ENCODE measurements around the gene CLEC4F. TPM values are rescaled to one million over a fixed set of nuclear protein-coding genes. Genes with fewer than 3 reads are reported as not detected.

CLEC4F gene
- total RNA-seq, 1 experiment from 2014 or later: not detected

- no peaks in the 10 kb centered on the region for H3K9me2 ChIP-seq (ENCODE audit: insufficient read depth)
- H3K79me2 ChIP-seq (ENCODE audit: low read depth): no peaks in the 10 kb centered on the region
- peaks cover 32% of the 10 kb centered on the region; the same call in 1 of the 2 replicates for H3K27me3 ChIP-seq (ENCODE audit: insufficient read depth, low read depth)
- H3K4me1 ChIP-seq (replicated peaks; ENCODE audit: insufficient read depth): no peaks in the 10 kb centered on the region
- H3F3A ChIP-seq (ENCODE audit: insufficient read depth, low read depth): no peaks in the 10 kb centered on the region
- H4K20me1 ChIP-seq (ENCODE audit: insufficient read depth): no peaks in the 10 kb centered on the region
- no peak for TF ChIP-seq EZH2 (IDR thresholded peaks at IDR 0.05; ENCODE audit: low read depth)
- TF ChIP-seq CTCF (conservative IDR thresholded peaks at IDR 0.05): no peak
- H3K9me3 ChIP-seq (ENCODE audit: insufficient read depth, low read depth): no peaks in the 10 kb centered on the region
- DNase-seq: peak in 1 of 2 experiments; percentile 3
- H3K27ac ChIP-seq: no peak within 1 kb of the TSS
- H3K4me2 ChIP-seq: peak within 1 kb of the TSS; percentile 34; the same call in 1 of the 2 replicates
- H3K4me3 ChIP-seq: no peak within 1 kb of the TSS
- intact Hi-C loops (cut with micrococcal nuclease; ENCODE audit: unreplicated experiment): no loop called here
- no peak within 1 kb of the TSS for H2AFZ ChIP-seq
- no TSS peak for BruUV-seq (replicated peaks)
- ChIA-PET POLR2A (ENCODE audit: unreplicated experiment) (no interaction called here), CTCF (interaction anchor here (0.5 kb wide), 1 partner anchor 1422 kb away, joined by 3 read pairs; no protein-coding TSS in a partner anchor)
- H3K36me3 ChIP-seq (ENCODE audit: low read depth): no peaks in the 10 kb centered on the region
Observed at GRCh38 chr2:70767699-70768589, 52.5 kb downstream of the CLEC4F start, which contains the start of gene ADD2. Gene ADD2, minus strand, starts transcription at chr2:70768200. Its CDS starts 61,792 bp downstream, at chr2:70706408.

GRCh38 chr2:70767079-70767698 lies 53.2 kb downstream of the CLEC4F start:
- Histone ChIP-seq H3K36me3 (ENCODE audit: low read depth) (no peaks in the 10 kb centered on the region), H3K4me3 (no peak overlapping the region), H3K4me2 (no peak overlapping the region), H4K20me1 (ENCODE audit: insufficient read depth) (no peaks in the 10 kb centered on the region), H3F3A (ENCODE audit: insufficient read depth, low read depth) (no peaks in the 10 kb centered on the region), H3K27ac (no peak overlapping the region), H3K9me2 (ENCODE audit: insufficient read depth) (no peaks in the 10 kb centered on the region), H3K9me3 (ENCODE audit: insufficient read depth, low read depth) (no peaks in the 10 kb centered on the region), H3K79me2 (ENCODE audit: low read depth) (no peaks in the 10 kb centered on the region), H3K27me3 (ENCODE audit: insufficient read depth, low read depth) (peaks cover 32% of the 10 kb centered on the region; the same call in 1 of the 2 replicates), H3K4me1 (replicated peaks; ENCODE audit: insufficient read depth) (no peaks in the 10 kb centered on the region), H2AFZ (no peak overlapping the region)
- POLR2A ChIA-PET (ENCODE audit: unreplicated experiment): no interaction called here
- TF ChIP-seq EZH2 (IDR thresholded peaks at IDR 0.05; ENCODE audit: low read depth) (no peak), CTCF (conservative IDR thresholded peaks at IDR 0.05) (no peak)
- intact Hi-C loops (cut with micrococcal nuclease; ENCODE audit: unreplicated experiment): no loop called here
- CTCF ChIA-PET: no interaction called here
- BruUV-seq (replicated peaks): no TSS peak
- no peak for DNase-seq

GRCh38 chr2:70766357-70767078 lies 53.9 kb downstream of the CLEC4F start:
- POLR2A ChIA-PET (ENCODE audit: unreplicated experiment): no interaction called here
- TF ChIP-seq EZH2 (IDR thresholded peaks at IDR 0.05; ENCODE audit: low read depth) (no peak), CTCF (conservative IDR thresholded peaks at IDR 0.05) (no peak)
- no peaks in the 10 kb centered on the region for H3K36me3 ChIP-seq (ENCODE audit: low read depth)
- H3K4me3 ChIP-seq: no peak overlapping the region
- H4K20me1 ChIP-seq (ENCODE audit: insufficient read depth): no peaks in the 10 kb centered on the region
- CTCF ChIA-PET: no interaction called here
- intact Hi-C loops (cut with micrococcal nuclease; ENCODE audit: unreplicated experiment): no loop called here
- DNase-seq: no peak
- no peak overlapping the region for H2AFZ ChIP-seq
- H3K9me2 ChIP-seq (ENCODE audit: insufficient read depth): no peaks in the 10 kb centered on the region
- no peak overlapping the region for H3K27ac ChIP-seq
- H3K9me3 ChIP-seq (ENCODE audit: insufficient read depth, low read depth): no peaks in the 10 kb centered on the region
- H3K27me3 ChIP-seq (ENCODE audit: insufficient read depth, low read depth): peaks cover 31% of the 10 kb centered on the region; the same call in 1 of the 2 replicates
- no TSS peak for BruUV-seq (replicated peaks)
- no peaks in the 10 kb centered on the region for H3F3A ChIP-seq (ENCODE audit: insufficient read depth, low read depth)
- H3K4me2 ChIP-seq: no peak overlapping the region
- no peaks in the 10 kb centered on the region for H3K79me2 ChIP-seq (ENCODE audit: low read depth)
- H3K4me1 ChIP-seq (replicated peaks; ENCODE audit: insufficient read depth): no peaks in the 10 kb centered on the region

Data from PC-9 (cell line).